Measurements from ENCODE around the gene SCAI.

- no peak for TF ChIP-seq CTCF (conservative IDR thresholded peaks at IDR 0.05; ENCODE audit: low read length)
- TF ChIP-seq EZH2phosphoT487 (IDR thresholded peaks at IDR 0.05; ENCODE audit: borderline replicate concordance, low read depth, low read length): no peak
Measured at GRCh38 chr9:125140576-125140975, 2.8 kb downstream of the SCAI start.

Measured in OCI-LY7 (cell line).